H9 (cell line): ENCODE data around the gene MEF2A. TPM values are rescaled to one million over a fixed set of nuclear protein-coding genes. Genes with fewer than 3 reads are reported as not detected.
A peak's percentile ranks its signal among the peaks of the same experiment; 100 is the strongest.

Source experiments
- DNase-seq: peaks from one replicate; pipeline ENCODE4 v3.0.0-alpha.2; 2017
- H2AFZ ChIP-seq: one replicate; pipeline ENCODE4 v1.6.1; 2013; ENCODE audit warnings: mild to moderate bottlenecking, low read length, control low read depth, moderate library complexity
- H2AK5ac ChIP-seq: 2 replicates; pipeline ENCODE4 v1.6.1; 2013; ENCODE audit warnings: low read length, control low read depth, mixed read lengths; ENCODE audit not compliant: insufficient read length
- H2BK120ac ChIP-seq: one replicate; pipeline ENCODE4 v1.6.1; 2013; ENCODE audit warnings: low read depth, mild to moderate bottlenecking, low read length, control low read depth, inconsistent platforms; ENCODE audit not compliant: poor library complexity, severe bottlenecking
- H2BK12ac ChIP-seq: 2 replicates; pipeline ENCODE4 v1.6.1; 2013; ENCODE audit warnings: low read length, control low read depth, mixed read lengths, low read depth; ENCODE audit not compliant: insufficient read length
- H2BK15ac ChIP-seq: 2 replicates; pipeline ENCODE4 v1.6.1; 2013; ENCODE audit warnings: low read depth, low read length, control low read depth
- H2BK20ac ChIP-seq: one replicate; pipeline ENCODE4 v1.6.1; 2013; ENCODE audit warnings: low read depth, mild to moderate bottlenecking, low read length, control low read depth, inconsistent platforms; ENCODE audit not compliant: poor library complexity, severe bottlenecking
- H2BK5ac ChIP-seq: 2 replicates; pipeline ENCODE4 v1.6.1; 2013; ENCODE audit warnings: low read length, control low read depth, mixed read lengths; ENCODE audit not compliant: insufficient read length
- H3K14ac ChIP-seq: 2 replicates; pipeline ENCODE4 v1.6.1; 2013; ENCODE audit warnings: low read length, control low read depth; ENCODE audit not compliant: insufficient read depth
- H3K18ac ChIP-seq: 2 replicates; pipeline ENCODE4 v1.6.1; 2013; ENCODE audit warnings: low read depth, mild to moderate bottlenecking, mixed read lengths, low read length, control low read depth; ENCODE audit not compliant: insufficient read length
- H3K23ac ChIP-seq: 2 replicates; pipeline ENCODE4 v1.6.1; 2013; ENCODE audit warnings: low read length, control low read depth, mixed read lengths, low read depth; ENCODE audit not compliant: insufficient read length
- H3K23me2 ChIP-seq: 2 replicates; pipeline ENCODE4 v1.6.1; 2013; ENCODE audit warnings: low read depth, mild to moderate bottlenecking, mixed read lengths, low read length, control low read depth; ENCODE audit not compliant: insufficient read length, poor library complexity, severe bottlenecking
- H3K27ac ChIP-seq: 2 replicates; pipeline ENCODE4 v1.5.1; 2013; ENCODE audit warnings: low read length, control low read depth, mixed read lengths, low read depth; ENCODE audit not compliant: insufficient read length
- H3K27me3 ChIP-seq: 2 replicates; pipeline ENCODE4 v1.6.1; 2013; ENCODE audit warnings: low read length, control low read depth, inconsistent platforms; ENCODE audit not compliant: insufficient read depth
- H3K4ac ChIP-seq: 2 replicates; pipeline ENCODE4 v1.6.1; 2013; ENCODE audit warnings: low read depth, mild to moderate bottlenecking, control low read depth, inconsistent platforms, low read length, moderate library complexity
- H3K4me1 ChIP-seq: 2 replicates; pipeline ENCODE4 v1.6.1; 2013; ENCODE audit warnings: low read length, control low read depth, inconsistent platforms; ENCODE audit not compliant: insufficient read depth
- H3K4me2 ChIP-seq: 2 replicates; pipeline ENCODE4 v1.6.1; 2013; ENCODE audit warnings: low read length, control low read depth, mixed read lengths; ENCODE audit not compliant: insufficient read length, insufficient read depth
- H3K56ac ChIP-seq: 2 replicates; pipeline ENCODE4 v1.6.1; 2013; ENCODE audit warnings: low read depth, mild to moderate bottlenecking, mixed read lengths, low read length, control low read depth; ENCODE audit not compliant: insufficient read length
- H3K79me1 ChIP-seq: 2 replicates; pipeline ENCODE4 v1.6.1; 2013; ENCODE audit warnings: low read depth, mild to moderate bottlenecking, moderate library complexity, low read length, control low read depth, inconsistent platforms; ENCODE audit not compliant: insufficient read depth, poor library complexity, severe bottlenecking
- H3K79me2 ChIP-seq: 2 replicates; pipeline ENCODE4 v1.6.1; 2013; ENCODE audit warnings: low read length, control low read depth, inconsistent platforms; ENCODE audit not compliant: insufficient read depth
- H3K9ac ChIP-seq: 2 replicates; pipeline ENCODE4 v1.6.1; 2013; ENCODE audit warnings: low read length, control low read depth, mixed read lengths; ENCODE audit not compliant: insufficient read length; ENCODE audit errors: extremely low read depth
- H3K9me3 ChIP-seq: one replicate; pipeline ENCODE4 v1.6.1; 2013; ENCODE audit warnings: low read depth, low read length, inconsistent platforms; ENCODE audit not compliant: control insufficient read depth
- H3T11ph ChIP-seq: one replicate; pipeline ENCODE4 v1.6.1; 2013; ENCODE audit warnings: mild to moderate bottlenecking, low read length, control low read depth, inconsistent platforms
- H4K20me1 ChIP-seq: one replicate; pipeline ENCODE4 v1.6.1; 2013; ENCODE audit not compliant: control insufficient read depth, insufficient read length, insufficient read depth
- H4K5ac ChIP-seq: 2 replicates; pipeline ENCODE4 v1.6.1; 2013; ENCODE audit warnings: low read depth, mild to moderate bottlenecking, mixed read lengths, low read length, control low read depth; ENCODE audit not compliant: insufficient read length
- H4K8ac ChIP-seq: replicated peaks from 2 replicates; pipeline ENCODE4 v1.6.1; 2013; ENCODE audit warnings: low read length, control low read depth, mixed read lengths, low read depth; ENCODE audit not compliant: insufficient read length
- H4K91ac ChIP-seq: 2 replicates; pipeline ENCODE4 v1.6.1; 2013; ENCODE audit warnings: low read depth, mild to moderate bottlenecking, moderate library complexity, mixed read lengths, low read length, control low read depth; ENCODE audit not compliant: insufficient read length
- H3K27ac Mint-ChIP-seq, 3 experiments: 2 replicates in 2 of 3; 3 replicates in 1 of 3; pipeline ENCODE4 v1.8.0; 2020 to 2021; ENCODE audit warnings: mixed read lengths in 3 of 3, mild to moderate bottlenecking in 1 of 3, moderate library complexity in 1 of 3
- H3K27me3 Mint-ChIP-seq: 2 replicates; pipeline ENCODE4 v1.8.0; 2021; ENCODE audit warnings: low read depth, mild to moderate bottlenecking, moderate library complexity, mixed read lengths
- H3K36me3 Mint-ChIP-seq, 3 experiments: 2 replicates in 2 of 3; 3 replicates in 1 of 3; pipeline ENCODE4 v1.8.0; 2020 to 2021; ENCODE audit warnings: low read depth in 3 of 3, mixed read lengths in 3 of 3; ENCODE audit not compliant: insufficient read depth in 1 of 3
- H3K4me1 Mint-ChIP-seq, 2 experiments: 2 replicates each; pipeline ENCODE4 v1.8.0; 2020; ENCODE audit warnings: mixed read lengths in 2 of 2
- H3K4me3 Mint-ChIP-seq, 2 experiments: 2 replicates in 1 of 2; 3 replicates in 1 of 2; pipeline ENCODE4 v1.8.0; 2020 to 2021; ENCODE audit warnings: mild to moderate bottlenecking in 2 of 2, mixed read lengths in 2 of 2, moderate library complexity in 1 of 2
- H3K9me3 Mint-ChIP-seq, 2 experiments: 2 replicates in 1 of 2; 3 replicates in 1 of 2; pipeline ENCODE4 v1.8.0; 2020; ENCODE audit warnings: mild to moderate bottlenecking in 2 of 2, mixed read lengths in 2 of 2, moderate library complexity in 1 of 2
- CTCF ChIP-seq: fragments of 200-600 bp; sonication (generic); conservative IDR thresholded peaks from 3 replicates; pipeline ENCODE4 v1.8.0; 2021; ENCODE audit warnings: antibody characterized with exemption, mild to moderate bottlenecking
- WGBS: extraction: QIAGEN DNeasy Blood & Tissue Kit; methylation state at CpG from one replicate; pipeline ENCODE4 v1.1.7; 2013; ENCODE audit warnings: missing lambda C conversion rate, low lambda C conversion rate, mixed read lengths; ENCODE audit not compliant: insufficient read length; ENCODE audit errors: extremely low coverage; 5-methylcytosine and 5-hydroxymethylcytosine counted together
- total RNA-seq: library from RNA; stranded (reverse); gene quantifications from 2 replicates; pipeline ENCODE4 v1.2.1, GENCODE V29; 2021

Gene MEF2A
- total RNA-seq, 1 experiment from 2014 or later = 20.7 TPM

DNA sequence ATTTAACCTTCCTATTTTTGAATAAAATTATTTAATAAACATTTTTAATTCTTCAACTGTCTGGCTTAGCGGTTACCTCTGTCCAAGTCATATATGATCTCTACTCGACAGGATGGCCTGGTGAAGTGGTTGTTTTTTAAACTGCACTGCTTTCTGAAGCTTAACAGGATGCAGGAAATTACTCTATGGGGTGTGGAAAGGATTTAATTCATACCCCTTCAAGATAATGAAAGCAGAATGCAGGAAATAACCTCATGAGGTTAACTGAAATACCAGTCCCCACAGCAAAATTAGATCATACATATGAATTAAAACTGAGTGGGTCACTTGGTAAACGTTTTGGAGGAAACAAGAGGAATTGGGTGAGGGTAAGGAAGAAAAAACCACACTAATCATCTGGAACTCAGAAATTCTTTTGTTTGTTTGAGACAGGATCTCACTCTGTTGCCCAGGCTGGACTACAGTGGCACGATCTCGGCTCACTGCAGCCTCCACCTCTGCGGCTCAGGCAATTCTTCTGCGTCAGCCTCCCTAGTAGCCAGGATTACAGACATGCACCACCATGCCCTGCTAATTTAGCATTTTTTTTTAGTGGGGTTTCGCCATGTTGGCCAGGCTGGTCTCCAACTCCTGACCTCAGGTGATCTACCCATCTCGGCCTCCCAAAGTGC is 117.4 kb downstream of the MEF2A start:
- Histone ChIP-seq H3K79me1 (no peaks in the 10 kb centered on the region), H3K18ac (no peak overlapping the region), H3K4ac (no peak overlapping the region), H2BK120ac (no peak overlapping the region), H2BK12ac (no peak overlapping the region), H4K20me1 (no peaks in the 10 kb centered on the region), H2AFZ (no peak overlapping the region), H2BK20ac (no peak overlapping the region), H3K27me3 (no peaks in the 10 kb centered on the region), H3K23me2 (no peaks in the 10 kb centered on the region), H3K4me1 (no peaks in the 10 kb centered on the region), H3K14ac (no peak overlapping the region), H3K27ac (no peak overlapping the region), H4K91ac (no peak overlapping the region), H2AK5ac (no peak overlapping the region), H3K4me2 (no peak overlapping the region), H4K5ac (no peak overlapping the region), H2BK5ac (no peak overlapping the region), H3K79me2 (no peaks in the 10 kb centered on the region), H3K9me3 (no peaks in the 10 kb centered on the region), H2BK15ac (no peak overlapping the region), H3K9ac (no peak overlapping the region), H3K23ac (no peak overlapping the region), H3T11ph (no peak overlapping the region), H3K56ac (no peak overlapping the region), H4K8ac (no peak overlapping the region)
- WGBS = no CpG with 5 or more reads among the region's 9 CpGs
- Mint-ChIP-seq H3K4me1 (no peaks in the 10 kb centered on the region), H3K36me3 (peaks cover 31 to 52% (median 48%) of the 10 kb centered on the region in 3 experiments), H3K27ac (0 out of 7 replicates have a peak overlapping the region, but pooled peaks of 1 of the 3 experiments have one; percentile 13), H3K4me3 (no peak overlapping the region), H3K27me3 (no peaks in the 10 kb centered on the region; the same call in 1 of the 2 replicates), H3K9me3 (peaks cover 17 to 21% of the 10 kb centered on the region in 2 experiments)
- DNase-seq = no peak
- TF ChIP-seq CTCF = no peak
